Peyer's patch (tissue), 4 donors: ENCODE data around the gene CDK12.

Experiments used
- CTCF ChIP-seq, 6 experiments: fragments of 450-650 bp in 4 of 6; fragments of 200-600 bp in 2 of 6; sonication (generic) in 1 of 6; IDR thresholded peaks; one replicate each; pipeline ENCODE4 v1.5.1; 2017 to 2019; ENCODE audit warnings: antibody characterized with exemption in 6 of 6, mild to moderate bottlenecking in 3 of 6, moderate library complexity in 1 of 6
- POLR2A ChIP-seq, 2 donors: fragments of 450-650 bp; IDR thresholded peaks; one replicate each; pipeline ENCODE4 v1.5.1; 2017; ENCODE audit warnings: antibody characterized with exemption in 2 of 2, mild to moderate bottlenecking in 2 of 2, moderate library complexity in 2 of 2

- TF ChIP-seq POLR2A (IDR thresholded peaks at IDR 0.05) (no peak), CTCF (IDR thresholded peaks at IDR 0.05) (peak; percentile 75 to 94 (median 82))
Observed at GRCh38 chr17:39547713-39548478, 86.6 kb downstream of the CDK12 start.
